Left kidney (tissue), 2 donors: ENCODE measurements around the gene GPBP1L1. TPM values are rescaled to one million over a fixed set of nuclear protein-coding genes. Genes with fewer than 3 reads are reported as not detected.

Experiments used
- DNase-seq: peaks from one replicate; pipeline ENCODE4 v3.0.0-alpha.2; 2013
- polyA plus RNA-seq: library from polyadenylated mRNA; unstranded; fragments of 120-200 nt; gene quantifications from one replicate; pipeline ENCODE4 v1.2.1, GENCODE V29; 2013; ENCODE audit not compliant: insufficient read length

Gene GPBP1L1
- polyA plus RNA-seq, 1 donor: 137 TPM

DNA sequence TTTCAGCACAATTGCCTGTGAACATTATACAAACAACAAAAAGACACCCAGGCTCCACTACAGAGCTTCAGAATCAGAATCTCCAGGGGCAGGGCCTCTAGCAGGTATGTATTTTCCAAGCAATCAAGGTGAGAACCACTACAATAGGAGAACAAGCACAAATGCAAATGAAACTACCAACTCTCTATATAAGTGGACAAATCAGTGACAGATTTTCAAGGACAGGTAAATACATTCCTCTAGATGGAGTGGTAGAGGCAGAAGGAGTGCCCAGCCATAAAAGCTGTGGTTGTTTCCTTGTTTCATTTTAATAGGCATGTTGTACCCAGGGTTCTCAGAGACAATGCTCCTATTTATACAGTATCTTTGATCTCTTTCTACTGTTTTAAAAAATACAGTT is 42.4 kb downstream of the GPBP1L1 start:
- no peak for DNase-seq

DNA sequence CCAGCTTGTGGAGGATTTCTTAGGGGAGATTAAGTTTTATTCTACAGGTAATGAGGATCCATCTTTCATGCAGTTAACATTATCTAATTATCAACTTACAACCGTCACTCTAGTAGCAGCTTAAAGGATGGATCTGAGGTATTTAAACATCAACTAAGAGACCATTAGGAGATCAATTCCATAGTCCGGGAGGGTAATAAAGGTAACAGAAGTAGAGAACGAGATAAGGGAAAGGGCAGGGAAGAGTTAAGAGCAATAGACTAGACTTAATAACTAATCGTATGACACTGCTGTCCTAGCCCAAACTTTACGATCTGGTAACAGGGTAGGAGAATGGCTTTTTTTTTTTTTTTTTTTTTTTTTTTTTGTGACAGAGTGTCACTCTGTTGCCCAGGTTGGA is 43.0 kb downstream of the GPBP1L1 start:
- no peak for DNase-seq

DNA sequence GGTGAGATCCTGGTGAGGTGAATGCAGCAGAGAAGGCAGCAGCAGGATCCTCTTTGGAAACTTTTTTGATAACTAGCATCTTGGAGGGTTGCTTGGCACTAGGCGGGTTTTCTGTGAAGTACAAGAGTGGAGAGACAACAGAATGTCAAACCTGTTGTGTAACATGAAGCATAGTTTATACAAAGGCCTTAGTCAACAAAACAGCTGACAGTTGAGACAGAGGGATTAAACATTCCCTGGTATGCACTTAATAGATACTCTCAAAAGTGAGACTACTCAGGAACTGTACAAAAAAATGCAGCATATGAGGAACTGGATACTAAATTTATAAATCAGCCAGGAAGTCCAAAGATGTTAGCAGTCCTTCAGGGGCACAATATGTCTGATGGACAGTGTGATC is 46.0 kb downstream of the GPBP1L1 start:
- no peak for DNase-seq

DNA sequence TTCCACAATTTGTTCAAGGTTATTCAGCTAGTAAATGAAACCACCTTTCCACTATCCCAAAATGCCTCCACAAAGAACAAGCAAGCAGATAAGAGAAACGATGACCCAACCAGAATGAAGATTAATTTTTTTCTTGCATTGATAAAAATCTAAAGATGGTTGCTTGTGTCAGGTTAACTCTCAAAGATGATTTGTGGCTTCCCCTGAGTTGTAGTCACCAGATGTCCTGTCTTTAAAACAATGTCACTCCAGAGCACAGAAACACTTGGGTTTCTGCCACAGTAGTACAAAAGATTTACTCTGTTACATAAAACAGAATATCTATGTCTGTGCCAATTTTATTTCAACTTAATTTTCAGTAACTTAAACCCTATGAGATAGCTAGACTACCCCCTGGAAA is 51.1 kb downstream of the GPBP1L1 start:
- no peak for DNase-seq

DNA sequence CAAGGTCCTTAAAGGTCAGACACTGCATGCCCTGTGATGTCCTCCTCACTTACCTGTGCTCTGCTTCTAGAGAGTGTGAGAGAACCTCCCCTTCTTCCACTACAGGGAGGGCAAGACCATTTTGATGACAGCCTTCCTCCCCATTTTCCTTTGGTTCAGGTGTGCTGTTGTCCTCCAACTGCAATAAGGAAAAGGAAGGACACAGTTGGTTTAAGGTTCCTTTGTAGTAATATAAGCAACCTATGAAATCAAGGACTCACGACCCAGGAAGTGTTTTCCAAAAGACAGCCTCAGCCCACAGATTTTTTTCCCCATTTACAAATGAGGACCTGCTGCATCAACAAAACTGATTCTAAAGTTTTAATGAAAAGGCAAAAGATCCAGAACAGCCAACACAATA is 55.9 kb downstream of the GPBP1L1 start:
- DNase-seq: no peak

DNA sequence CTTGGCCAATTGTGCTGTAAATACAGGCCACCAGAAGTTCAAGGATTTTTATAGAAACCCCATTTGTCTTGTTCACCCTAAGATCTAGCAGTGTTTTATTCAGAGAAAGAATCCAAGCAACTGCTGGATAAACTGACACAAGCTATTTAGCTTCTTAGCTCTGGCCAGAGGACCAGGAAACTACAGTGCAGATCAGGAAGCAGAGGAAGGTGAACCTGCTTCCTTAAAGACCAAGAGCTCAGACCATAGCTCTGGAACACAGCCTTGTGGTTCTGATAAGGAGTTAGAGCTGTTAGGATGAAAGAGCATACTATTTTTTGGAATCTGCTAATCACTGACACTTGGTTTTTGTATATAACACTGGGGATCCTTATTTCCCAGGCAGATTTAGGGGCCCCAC is 57.3 kb downstream of the GPBP1L1 start:
- DNase-seq: no peak

DNA sequence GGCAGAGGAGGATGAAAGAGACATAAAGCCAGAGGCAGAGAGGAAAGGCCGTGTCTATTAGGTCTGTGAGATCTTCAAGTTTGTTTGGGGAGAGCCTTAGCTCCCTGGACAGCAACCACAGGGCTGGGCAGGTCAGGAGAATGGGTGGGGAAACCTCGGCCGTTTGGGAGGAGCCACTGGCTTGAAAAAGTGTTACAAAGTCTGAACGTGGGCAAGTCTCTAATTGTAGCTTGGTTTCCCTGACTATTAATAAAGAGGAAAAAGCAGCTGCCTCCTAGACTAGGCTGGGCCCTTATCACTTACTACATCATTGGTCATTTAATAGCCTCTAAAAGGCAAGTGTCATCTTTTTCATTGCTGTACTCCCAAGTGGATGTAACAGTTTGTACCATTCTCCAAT is 62.4 kb downstream of the GPBP1L1 start, which contains the start of gene CCDC17:
Gene CCDC17 (minus strand): TSS at position 83 of the 400 bp plus-strand sequence. CDS start 145 bp downstream, outside the sequence.
- DNase-seq: no peak

DNA sequence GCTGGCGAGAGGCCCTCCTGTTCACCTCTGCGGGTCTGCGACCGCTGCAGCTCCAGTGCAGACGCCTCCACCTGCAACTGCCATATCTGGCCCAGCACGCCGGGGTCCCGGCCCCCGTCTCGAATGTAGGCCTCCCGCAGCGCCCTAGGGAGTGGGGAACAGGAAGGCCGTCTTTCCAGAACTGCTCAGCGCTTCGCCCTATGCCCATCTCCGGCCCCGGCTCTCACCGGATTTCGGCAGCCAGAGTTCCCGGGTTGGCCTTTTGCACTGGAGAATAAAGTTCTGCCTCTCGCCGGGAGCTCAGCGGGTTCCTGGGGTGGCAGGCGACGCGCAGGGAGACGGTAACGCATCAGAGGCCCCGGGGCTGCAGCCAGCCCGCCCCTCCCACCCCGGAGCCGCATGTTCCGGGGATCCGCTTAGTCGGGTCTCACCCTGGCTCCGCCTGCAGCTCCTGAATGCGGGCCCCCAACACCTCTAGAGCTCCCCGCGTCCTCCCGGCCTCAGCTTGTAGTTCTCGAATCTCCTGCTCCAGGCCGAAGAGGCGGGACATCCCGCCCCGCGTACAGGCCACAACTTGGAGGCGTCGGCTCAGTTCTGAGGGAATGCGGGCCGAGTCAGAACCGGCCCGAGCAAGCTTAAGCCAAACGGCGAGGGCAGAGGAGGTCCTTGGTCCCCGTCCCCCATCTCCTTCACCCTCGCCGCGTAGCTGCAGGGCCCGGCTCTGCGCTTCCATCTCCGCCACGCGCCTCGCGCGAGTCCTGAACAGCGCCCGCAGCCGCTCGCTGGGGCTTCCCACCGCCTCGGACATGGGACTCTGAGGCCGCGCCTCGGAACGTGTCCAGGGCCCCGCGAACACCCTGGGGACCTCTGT is 63.6 kb downstream of the GPBP1L1 start:
- peak; percentile 24 for DNase-seq

DNA sequence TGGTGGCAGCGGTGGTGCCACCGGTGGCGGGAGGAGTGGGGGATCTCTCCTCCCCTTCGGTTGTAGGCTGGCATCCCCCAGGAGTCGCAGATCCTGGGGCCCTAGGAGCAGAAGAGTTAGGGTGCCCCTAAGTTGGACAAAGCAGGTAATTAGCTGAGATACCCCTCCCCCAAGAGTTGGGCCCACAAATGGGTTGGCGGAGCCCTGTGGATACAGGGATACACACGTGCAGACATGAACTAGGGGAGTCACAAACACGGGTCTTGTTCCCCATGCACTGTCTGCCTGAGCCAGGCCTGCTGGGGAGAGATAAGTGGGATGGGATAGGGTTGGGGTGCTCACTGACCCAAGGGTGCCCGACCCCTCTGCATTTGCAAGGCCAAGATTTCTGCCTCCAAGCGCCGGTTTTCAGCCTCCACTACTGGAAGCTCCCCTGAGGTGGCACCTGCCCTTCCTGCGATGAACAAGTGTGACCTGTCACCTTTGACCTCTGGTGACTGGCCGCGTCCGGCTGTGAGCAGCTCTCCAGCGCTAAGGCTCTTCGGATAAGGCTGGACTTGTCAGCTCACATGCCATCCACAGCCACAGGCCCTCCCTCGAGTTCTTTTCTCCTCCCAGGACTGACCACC is 64.3 kb downstream of the GPBP1L1 start:
- peak; percentile 21 for DNase-seq

DNA sequence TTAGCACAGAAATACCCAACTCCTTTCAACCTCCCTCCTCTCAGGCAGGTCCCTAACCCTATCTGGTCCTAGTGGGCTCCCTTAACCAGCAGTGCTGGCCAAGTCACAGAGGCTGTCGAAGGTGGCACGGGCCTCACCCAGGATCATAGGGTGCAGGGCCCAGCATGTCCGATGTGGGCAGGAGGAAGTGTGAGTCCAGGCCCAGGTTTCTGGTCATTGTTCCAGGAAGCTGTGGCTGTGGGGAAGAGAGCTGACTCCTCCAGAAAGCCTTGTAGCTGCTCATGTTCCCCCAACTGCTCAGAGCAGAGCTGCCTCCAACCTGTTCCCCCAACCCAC is 64.9 kb downstream of the GPBP1L1 start:
- no peak for DNase-seq

DNA sequence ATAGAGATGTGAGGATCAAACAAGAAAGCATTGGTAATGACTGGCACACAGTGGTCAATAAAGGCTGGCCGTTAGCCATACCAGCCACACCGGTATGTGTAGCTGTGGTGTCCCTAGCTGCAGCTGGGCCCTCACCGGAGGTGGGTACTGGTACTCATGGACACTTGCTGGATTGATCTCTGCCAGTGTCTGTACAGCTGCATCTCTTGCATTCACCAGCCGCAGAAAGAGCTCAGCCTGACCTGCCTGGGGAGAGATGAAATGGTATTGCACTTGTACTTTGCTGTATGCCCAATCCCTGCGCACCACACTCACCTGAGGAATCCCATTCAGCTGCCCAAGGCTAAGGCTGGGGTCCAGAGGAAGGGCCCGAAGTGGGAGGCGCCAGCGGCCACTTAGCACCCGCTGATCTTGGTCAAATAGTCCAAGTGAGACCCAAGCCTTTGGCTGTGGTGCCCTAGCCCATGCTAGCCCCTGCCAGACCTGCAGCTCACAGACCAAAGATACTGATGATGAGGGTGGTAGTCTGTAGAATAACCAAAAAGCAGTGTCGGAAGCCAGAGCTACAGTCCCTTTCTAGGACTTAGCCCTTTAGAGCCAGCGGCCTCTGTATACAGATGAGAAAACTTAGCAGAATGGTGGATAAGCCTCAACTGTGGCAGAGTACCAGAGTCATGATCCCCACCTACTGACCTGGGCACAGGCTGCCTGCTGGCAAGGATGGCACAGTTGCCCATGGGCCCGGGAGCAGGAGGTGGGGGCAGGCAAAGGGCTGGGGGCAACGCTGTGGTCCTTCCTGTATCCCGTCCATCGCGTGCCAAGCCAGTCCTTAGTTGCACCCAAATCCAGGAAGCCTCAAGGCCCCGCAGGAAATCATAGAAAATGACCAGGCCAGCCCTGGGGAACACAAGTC is 65.5 kb downstream of the GPBP1L1 start:
- DNase-seq: no peak

DNA sequence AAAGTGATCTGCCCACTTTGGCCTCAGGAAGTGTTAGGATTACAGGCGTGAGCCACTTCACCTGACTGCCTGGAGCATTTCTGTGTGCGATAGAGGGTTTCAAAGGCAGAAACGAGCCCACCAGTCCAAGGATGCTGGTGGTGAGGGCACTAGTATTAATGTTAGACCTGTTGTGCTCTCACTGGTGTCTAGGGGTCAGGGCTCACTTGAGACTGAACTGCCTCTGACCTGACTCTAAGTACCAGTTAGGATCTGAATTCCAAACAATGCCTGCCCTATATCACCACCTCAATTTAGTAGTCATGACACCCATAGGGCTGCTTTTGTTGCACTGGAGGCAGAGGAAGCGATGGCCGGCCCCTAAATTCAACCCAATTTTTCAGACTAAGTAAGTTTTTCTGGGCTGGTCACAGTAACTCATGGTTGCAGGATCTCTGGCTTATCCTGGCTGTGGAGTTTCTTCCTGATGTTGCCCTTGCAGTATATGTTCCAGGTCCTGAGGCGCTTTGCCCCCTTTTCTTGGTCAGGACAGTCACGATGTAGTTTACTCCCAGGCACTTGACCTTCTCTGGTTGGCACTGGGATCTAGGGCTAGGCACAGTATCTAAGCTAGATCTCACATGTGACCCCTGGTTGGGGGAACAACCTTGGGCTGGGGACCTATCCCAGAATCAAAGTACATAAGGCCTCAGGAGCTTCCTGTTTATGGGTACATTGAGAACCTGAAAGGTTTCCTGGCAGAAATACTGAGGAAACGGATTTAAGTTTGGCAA is 67.0 kb downstream of the GPBP1L1 start:
- no peak for DNase-seq

DNA sequence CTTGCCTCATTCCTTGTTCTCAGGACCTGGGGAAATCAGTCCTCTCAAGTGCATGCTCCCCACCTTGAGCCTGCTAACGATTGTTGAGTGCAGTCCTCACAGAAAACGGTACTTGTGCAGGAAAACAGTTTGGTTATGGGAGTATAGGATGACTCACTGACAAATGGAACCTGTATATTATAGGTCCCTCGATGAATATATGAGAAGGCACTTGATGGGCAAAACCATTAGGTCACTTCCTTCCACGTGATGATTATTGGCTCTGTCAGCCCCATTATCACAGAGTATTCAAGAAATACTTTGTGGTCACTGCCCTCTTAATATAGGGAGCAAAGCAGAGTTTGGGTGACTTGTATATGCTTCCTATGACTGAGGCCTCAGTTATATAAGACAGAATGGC is 68.7 kb downstream of the GPBP1L1 start:
- no peak for DNase-seq

DNA sequence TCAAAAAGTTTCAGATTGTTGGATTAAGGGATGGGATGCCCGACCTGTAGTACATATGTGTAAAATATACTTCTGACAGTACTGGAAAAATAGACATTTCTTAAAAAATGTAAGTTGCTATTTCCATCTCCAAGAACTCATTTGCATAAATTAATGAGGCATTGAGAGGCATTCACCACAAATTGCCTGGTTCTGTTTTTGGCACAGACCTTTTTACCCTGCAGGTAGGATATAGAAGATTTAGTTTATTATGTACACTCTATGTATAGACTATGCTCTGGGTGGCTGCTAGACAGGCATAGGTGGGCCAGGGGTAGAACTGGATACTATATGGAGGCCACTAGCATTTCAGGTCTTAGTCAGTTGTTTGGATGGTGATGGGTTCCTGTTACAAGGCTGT is 70.4 kb downstream of the GPBP1L1 start:
- no peak for DNase-seq

DNA sequence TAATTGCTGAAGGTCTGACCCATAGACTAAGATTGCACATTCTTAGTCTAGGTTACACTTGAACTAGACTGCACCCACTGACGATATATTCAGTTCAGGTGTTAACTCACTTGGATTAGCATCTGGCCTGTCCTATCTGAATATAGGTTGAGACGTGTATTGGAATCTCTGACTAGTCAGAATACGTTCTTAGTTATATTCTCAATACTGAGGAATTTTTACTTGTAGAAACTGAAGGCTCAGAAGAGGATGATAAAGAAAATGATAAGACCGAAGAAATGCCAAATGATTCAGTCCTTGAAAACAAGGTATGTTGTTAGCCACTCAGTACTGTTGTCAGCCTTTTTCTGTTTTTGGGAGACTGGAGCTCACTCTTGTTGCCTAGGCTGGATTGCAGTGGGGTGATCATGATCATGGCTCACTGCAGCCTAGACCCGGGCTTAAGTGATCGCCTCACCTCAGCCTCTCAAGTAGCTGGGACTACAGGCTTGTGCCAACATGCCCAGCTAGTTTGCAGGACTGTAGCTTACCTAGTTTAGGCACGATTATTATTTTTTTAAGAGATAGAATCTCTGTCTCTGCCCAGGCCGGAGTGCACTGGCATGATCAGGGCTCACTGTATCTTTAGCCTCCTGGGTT is 73.3 kb downstream of the GPBP1L1 start:
- DNase-seq: no peak

DNA sequence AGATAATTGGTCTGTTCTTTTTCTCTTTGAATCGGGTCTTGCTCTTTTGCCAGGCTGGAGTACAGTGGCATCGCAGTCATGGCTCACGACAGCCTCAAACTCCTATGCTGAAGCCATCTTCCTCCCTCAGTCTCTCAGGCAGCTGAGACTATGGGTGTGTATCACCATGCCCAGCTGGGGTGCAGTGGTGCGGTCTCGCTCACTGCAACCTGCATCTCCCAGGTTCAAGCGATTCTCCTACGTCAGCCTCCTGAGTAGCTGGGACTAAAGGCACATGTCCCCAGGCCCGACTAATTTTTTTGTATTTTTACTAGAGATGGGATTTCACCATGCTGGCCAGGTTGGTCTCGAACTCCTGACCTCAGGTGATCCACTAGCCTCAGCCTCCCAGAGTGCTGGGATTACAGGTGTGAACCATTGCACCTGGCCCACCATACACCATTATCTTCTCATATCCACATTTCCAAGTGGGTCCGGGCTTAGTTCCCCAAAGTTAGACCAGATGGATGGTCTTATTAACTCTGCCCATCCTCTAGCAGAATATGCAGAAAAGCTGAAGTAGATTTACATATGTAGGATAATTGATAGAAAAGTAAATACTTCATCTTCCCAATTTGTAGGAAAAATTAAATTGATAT is 75.6 kb downstream of the GPBP1L1 start:
- no peak for DNase-seq

DNA sequence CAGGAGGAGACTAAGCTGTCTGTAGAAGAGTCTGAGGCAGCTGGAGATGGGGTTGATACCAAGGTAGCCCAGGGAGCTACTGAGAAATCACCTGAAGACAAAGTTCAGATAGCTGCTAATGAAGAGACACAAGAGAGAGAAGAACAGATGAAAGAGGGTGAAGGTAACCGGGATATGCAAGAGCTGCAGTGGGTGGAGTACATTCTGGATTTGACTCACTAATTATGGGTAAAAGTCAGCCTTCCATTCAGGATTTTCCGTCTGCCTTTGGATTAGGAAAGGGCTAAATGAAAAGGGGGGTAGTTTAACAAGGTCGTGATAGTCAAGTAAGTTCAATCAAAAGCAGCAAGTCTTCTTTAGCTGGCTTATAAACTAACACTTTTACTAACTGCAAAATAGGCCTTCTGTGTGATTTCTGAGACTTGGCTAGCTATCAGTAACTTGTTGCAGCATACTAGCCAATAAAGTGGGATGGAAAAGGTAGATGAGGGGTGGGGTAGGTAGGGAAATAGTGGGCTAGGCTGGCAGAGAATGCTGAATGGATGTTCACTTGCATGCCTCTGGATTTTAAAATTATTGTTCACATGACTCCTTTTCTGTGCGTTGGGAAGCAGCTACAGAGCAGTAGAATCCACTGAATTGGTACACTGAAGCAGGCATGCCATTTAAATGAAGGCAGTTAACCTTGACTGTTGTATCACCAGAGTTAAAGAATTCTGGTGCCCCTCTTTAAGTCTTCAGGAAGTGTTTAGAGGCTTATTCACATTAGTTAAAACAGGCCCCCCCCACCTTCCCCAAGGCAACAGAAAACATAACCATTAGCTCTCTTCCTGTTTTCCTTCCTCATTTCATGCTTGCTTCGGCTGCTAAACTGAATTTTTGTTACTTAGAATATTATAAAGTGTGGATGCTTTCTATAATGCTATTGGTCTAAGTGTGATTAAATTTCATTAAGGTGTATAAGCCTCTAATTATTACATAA is 77.9 kb downstream of the GPBP1L1 start:
- no peak for DNase-seq

DNA sequence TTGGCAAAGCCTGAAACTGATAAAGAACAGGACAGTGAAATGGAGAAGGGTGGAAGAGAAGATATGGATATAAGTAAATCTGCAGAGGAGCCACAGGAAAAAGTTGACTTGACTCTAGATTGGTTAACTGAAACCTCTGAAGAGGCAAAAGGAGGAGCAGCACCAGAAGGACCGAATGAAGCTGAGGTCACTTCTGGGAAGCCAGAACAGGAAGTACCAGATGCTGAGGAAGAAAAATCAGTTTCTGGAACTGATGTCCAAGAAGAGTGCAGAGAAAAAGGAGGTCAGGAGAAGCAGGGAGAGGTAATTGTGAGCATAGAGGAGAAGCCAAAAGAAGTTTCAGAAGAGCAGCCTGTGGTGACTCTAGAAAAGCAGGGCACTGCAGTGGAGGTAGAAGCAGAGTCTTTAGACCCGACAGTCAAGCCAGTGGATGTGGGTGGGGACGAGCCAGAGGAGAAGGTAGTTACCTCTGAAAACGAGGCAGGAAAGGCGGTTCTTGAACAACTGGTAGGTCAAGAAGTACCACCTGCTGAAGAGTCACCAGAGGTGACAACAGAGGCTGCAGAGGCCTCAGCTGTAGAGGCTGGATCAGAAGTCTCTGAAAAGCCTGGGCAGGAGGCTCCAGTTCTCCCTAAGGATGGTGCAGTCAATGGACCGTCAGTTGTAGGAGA is 78.8 kb downstream of the GPBP1L1 start:
- no peak for DNase-seq

DNA sequence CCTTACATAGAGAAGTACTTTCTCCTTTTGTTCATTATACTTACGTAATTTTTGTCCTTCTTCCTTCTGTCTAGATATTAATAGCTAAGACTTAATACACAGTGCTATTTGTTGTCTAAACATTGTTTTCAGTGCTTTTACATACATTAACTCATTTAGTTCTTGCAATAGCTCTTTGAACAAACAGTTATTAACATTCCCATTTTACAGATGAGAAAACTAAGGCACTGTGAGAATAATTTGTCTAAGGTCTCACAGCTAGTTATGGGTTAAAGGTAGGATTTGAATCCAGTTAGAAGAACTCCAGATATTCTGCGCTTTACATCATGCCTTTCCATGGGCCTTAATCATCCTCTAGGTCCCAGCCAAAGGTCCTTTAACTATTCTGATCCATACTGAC is 82.1 kb downstream of the GPBP1L1 start:
- DNase-seq: no peak
